ENCODE data around the gene FAM72A.
"Not testable (repeated sequence)": the region's sequence is repeated elsewhere in the genome, so short reads cannot be mapped to it uniquely, and the experiment has no call there.

The FAM72A gene

DNA sequence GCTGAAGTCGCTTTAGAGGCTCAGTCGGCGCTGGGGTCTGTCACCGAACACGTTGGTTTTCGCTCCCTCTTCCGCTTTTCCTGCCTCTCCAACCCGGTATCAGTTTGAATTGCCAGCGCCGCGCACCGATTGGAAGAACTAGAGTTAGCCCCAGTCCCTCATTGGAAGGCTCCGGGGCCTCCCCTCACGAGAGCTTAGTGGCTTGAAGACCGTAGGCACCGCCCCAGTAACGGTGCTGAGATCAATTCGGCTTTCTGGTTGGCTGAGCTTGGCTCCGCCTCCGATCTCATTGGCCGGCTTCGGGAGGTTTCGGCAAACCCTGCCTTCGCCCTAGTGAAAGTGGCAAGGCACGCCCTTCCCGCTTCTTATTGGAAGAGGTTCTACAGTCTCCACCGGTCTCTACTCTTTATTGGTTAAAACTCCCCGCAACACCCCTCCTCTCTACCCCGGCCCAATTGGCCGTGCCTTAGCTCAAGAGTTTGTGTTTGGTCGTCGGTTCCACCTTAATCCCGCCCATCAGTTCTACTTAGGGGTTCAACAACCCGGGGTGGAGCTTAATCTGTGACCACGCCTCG is at the start of gene FAM72A:
Gene FAM72A (minus strand): TSS at position 51 of the 575 bp plus-strand sequence. CDS start 814 bp downstream, outside the sequence.
- DNase-seq (ENCODE audit: low spot score), result peak; percentile 58

DNA sequence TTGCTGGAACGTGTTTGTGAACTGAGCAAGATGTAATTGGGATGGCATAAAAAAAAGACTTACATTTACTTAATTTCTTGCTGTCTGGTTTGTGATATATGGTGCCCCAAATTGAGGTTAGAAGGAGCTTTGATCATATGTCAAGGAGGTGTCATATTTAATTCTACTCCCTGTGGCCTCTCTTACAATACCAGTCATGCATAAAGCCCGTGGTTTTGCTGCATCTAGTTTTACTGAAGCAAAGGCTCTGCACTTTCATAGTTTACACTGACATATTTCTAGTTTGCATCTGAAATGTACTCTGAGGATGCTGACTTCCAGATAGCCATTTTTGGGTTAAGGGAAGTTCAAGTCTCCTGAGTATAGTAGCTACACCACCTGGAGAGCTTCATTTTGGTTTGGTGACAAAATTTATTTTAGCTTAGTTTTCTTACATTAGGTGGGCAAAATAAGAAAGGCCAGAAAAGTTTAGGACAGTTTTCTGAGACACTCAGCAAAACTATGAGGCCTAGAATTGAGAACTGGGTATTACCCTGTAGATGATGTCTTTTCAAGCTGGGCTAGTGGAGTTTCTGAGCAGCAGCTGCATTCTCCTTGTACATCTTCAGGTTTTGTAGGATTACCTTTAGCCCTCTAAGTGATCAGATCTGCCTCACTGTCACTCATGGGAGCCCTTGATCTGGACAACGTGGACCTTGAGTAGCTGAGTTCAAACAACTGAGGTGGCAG is 48.5 kb upstream of the FAM72A start:
- not testable (repeated sequence) for DNase-seq (ENCODE audit: low spot score)

GRCh38 chr1:206246129-206246886 is 43.7 kb upstream of the FAM72A start:
- DNase-seq (ENCODE audit: low spot score), result not testable (repeated sequence)

DNA sequence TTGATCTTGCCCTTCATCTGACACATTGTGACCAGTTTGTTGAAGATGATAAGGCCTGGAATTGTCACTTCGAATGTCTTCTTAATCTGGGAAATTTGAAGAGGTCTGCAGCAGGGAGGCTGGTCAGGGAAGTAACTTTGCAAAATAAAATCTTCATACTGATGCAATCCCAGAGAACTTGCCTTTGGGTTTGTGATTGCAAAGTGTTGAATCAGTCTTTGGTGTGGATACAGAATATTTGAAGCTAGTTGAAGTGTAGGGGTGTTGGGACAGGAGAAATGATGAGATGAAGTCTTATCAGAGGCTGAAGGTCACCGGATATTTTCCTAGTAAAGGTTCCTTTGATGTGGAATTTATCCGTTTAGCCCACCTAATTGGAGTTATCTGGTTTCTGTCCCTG is 42.8 kb upstream of the FAM72A start:
- DNase-seq (ENCODE audit: low spot score), result not testable (repeated sequence)

GRCh38 chr1:206243335-206243734 is 40.7 kb upstream of the FAM72A start:
- DNase-seq (ENCODE audit: low spot score), result not testable (repeated sequence)

DNA sequence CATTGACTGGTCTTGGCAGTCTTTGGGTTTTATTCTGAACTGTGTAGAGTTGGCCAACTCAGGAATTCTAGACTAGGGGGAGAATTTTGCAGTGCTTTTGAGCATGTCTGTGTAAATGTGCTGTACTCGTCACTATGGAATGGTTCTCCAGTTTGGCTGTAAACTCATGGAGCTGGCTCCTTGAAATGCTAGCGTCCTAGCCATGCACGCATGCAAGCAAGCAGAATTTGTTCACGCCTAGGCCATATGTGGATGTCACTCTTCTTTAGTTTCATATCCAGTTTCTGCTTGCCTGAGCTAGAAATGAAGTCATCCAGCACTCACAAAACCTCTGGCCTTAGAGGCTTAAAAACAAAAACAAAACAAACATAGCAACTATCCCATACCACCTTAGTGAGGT is 37.6 kb upstream of the FAM72A start:
- not testable (repeated sequence) for DNase-seq (ENCODE audit: low spot score)

GRCh38 chr1:206235190-206235589 is 32.6 kb upstream of the FAM72A start:
- not testable (repeated sequence) for DNase-seq (ENCODE audit: low spot score)

DNA sequence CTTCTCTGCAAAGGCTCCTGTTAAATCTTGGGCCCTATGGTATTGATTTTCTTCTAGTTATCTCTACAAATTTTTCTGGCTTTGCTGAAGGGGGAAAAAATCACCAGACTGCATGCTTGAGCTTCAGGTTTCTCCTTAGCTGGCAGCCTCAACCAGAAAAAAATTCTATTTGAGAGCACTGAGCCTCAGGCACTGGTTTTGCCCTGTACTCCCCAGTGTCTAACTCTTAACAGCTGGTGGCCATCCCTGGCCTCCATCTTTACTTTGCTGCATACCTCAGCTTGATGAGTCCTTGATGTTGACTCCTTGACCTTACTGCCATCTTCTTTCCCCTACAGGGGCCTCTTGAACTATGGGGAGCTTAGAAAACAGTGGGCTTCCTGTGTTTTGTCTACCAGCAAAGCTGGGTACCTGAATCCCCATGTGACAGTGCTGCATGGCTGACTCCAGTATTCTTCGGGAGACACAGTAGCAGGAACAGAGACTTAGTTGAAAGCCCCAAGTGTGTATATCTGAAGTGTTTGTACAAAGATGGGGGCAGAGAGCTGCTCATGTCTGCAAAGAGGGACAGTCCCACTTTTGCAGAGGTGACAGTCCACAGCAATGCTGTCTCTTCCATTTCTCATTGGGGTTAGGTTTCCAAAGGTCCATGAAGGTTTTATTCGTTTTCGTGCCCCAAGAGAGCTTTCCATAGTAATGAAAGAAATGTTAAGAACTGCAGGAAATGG is 31.7 kb upstream of the FAM72A start:
- not testable (repeated sequence) for DNase-seq (ENCODE audit: low spot score)

DNA sequence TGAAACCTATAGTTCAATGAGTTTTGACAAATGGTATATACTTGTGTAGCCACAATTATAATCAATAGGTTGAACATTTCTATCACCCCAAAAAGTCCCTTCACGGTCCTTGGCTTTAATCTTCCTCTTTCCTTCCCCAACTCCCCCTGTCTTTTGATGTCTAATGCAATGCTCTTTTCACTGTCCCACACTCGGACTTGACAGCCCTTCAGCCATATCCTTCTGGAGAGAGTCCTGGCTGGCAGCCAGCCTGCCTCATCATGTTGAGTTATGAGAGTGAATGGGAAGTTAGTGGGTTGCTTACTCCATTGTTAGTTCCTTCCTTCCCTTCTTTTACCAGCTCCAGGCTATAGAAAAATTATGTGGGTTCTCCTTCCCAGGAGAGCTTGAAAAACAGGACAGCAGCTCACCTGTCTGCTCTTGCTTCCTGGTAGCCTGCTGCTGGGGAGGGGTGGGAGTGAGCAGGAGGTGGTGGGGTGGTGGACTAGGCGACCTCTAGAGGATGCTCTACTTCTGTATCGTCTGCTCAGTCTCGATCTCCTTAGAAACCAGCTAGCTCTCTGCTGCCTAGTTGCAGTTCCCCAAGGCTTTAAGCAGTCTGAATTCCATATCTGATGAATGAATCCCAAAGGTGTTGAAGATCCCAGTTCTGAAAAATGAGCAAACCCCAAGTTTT is 30.5 kb upstream of the FAM72A start:
- not testable (repeated sequence) for DNase-seq (ENCODE audit: low spot score)

DNA sequence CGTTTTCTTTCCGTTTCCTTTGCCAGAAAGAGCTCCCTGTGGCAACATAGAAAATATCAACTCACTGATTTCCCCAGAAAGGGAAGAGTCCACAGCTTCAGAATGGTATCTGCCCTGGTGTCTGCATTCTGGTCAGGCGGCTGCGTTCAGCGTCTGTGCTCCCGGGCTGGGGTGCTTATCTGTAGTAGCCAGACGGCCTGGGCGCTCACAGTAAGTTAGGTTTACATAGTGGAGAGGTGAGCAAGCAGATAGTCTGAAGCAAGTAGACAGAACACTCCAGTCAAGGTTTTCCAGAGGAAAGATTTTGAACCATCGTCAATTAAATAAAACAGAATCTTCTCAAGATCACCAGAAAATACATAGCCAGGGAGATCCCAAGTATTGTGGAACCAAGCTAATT is 29.4 kb upstream of the FAM72A start:
- not testable (repeated sequence) for DNase-seq (ENCODE audit: low spot score)

- not testable (repeated sequence) for DNase-seq (ENCODE audit: low spot score)
Measured at GRCh38 chr1:206229286-206229685, 26.6 kb upstream of the FAM72A start.

DNA sequence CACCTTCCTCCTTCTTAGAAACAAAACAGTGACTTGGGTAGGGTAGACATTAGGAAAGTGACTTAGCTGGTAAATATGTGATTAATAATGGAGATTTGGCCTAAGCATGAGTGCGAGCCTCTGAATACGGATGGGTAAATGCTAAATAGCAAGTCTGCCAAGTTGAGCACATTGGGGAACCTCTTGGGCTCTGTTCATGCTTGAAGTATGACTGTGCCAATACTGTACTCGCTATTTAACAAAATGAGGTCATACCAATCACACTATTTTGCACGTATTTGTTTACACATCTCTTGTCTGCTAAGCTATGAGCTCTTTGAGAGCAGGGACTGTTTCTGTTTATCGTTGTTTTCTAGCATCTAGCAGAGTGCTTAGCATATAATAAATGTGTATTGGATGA is 24.2 kb upstream of the FAM72A start:
- DNase-seq (ENCODE audit: low spot score), result not testable (repeated sequence)

DNA sequence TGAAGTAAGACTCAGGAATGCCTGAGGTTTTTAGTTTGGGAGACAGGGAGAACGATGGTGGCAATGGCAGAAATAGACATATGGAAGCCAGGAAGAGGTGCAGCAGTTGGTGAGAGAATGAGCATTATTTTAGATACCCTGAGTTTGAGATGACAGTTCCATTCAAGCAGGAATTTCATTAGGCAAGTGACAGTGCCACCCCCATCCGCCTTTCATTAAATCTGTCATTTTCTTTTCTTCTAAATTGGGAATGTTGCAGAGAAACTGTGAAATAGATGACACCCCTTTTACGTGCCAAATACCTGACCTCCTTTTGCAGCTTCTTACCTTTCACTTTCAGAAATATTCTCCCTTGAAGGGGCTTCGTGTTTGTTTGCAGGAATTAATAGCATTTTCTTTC is 22.7 kb upstream of the FAM72A start:
- DNase-seq (ENCODE audit: low spot score), result not testable (repeated sequence)

DNA sequence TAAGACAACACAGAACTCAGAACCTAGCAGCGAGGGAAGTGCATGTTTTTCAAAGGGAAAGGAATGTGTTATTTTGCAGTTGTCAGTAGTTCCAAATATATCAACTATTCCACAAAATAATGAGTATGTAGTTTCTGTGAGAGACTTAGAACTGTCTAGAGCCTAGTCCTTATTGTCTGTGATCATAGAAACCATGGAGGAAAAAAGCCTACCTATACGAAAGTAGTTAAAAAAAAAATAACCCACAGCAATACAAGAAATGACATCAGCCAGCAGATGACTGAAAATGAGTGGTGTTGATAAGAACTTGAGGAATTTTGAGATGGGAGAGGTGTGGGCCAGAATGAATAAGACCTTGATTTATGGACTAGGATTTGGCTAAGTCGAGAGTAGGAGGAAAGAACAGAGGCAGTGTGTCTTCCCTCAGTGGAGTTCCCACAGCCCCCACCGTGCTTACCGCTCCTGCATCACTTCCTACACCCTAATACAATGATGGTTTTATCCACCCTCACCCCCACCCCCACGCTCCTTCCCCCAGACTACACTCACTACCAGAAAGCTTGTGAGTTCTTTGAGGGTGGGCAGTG is 21.6 kb upstream of the FAM72A start:
- DNase-seq (ENCODE audit: low spot score), result not testable (repeated sequence)

GRCh38 chr1:206221585-206221984 is 18.9 kb upstream of the FAM72A start:
- DNase-seq (ENCODE audit: low spot score), result not testable (repeated sequence)

- not testable (repeated sequence) for DNase-seq (ENCODE audit: low spot score)
Measured at GRCh38 chr1:206220332-206221000, 17.8 kb upstream of the FAM72A start.

DNA sequence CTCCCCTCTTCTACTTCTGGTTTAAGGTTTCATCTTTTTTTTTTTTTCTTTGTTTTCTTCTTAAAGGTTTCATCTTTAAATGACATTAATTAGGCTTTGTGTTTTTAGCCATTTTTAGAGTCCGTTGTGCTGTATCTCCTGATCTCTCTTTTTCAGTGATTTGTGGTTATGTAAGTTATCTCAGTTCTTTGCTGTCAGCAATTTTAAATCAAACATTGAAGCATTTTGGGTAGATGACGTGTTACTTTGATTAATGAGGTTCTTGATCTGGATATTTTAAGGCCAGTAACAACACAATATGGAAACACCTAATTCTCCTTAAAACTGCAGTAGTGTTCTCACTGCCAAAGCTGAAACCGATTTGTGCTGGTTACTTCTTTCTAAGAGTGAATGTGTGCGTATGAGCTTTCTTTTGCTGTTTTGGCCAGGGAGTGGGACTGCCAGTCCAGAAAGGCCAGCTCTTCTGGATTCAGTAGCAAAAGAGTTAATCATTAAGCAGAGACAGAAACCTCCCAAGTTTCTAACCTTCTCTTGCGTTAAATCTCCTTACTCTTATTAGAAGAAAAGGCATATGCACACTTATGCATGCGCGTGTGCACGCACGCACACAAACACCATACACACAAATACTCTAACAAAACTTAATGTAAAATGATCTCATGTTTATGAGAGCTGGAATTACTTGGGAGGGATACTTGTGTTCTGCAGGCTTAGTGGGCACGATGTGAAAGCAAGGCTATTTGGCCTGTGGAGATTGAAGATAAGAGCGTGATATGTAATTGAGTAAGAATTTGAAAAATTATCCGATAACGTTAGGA is 17.1 kb upstream of the FAM72A start:
- not testable (repeated sequence) for DNase-seq (ENCODE audit: low spot score)

GRCh38 chr1:206218765-206219164 is 16.1 kb upstream of the FAM72A start:
- not testable (repeated sequence) for DNase-seq (ENCODE audit: low spot score)

- DNase-seq (ENCODE audit: low spot score), result not testable (repeated sequence)
Measured at GRCh38 chr1:206218285-206218684, 15.6 kb upstream of the FAM72A start.
